DOHH2 (cell line): ENCODE results near the gene USP13.

Source experiments
- H3F3A ChIP-seq: fragments of 200-600 bp; sonication (generic), shearing (Covaris generic); 2 replicates; pipeline ENCODE4 v1.6.0; 2016; ENCODE audit warnings: antibody characterized with exemption, mild to moderate bottlenecking; ENCODE audit not compliant: control insufficient read depth, insufficient read depth
- H3K27ac ChIP-seq: fragments of 200-600 bp; sonication (generic); 2 replicates; pipeline ENCODE4 v1.5.1; 2014; ENCODE audit warnings: low read depth, mild to moderate bottlenecking, low read length, moderate library complexity
- H3K27me3 ChIP-seq: fragments of 200-600 bp; sonication (generic); 2 replicates; pipeline ENCODE4 v1.6.1; 2014; ENCODE audit warnings: mild to moderate bottlenecking, low read length, mixed read lengths; ENCODE audit not compliant: control insufficient read depth
- H3K36me3 ChIP-seq: fragments of 200-600 bp; sonication (generic); 2 replicates; pipeline ENCODE4 v1.6.1; 2014; ENCODE audit warnings: mild to moderate bottlenecking, low read length, moderate library complexity, mixed read lengths; ENCODE audit not compliant: control insufficient read depth
- H3K4me1 ChIP-seq: fragments of 200-600 bp; sonication (generic); 2 replicates; pipeline ENCODE4 v1.6.1; 2014; ENCODE audit warnings: mild to moderate bottlenecking, low read length, mixed read lengths; ENCODE audit not compliant: control insufficient read depth
- H3K4me2 ChIP-seq: fragments of 200-600 bp; sonication (generic); 2 replicates; pipeline ENCODE4 v1.6.0; 2014; ENCODE audit warnings: mild to moderate bottlenecking, low read length, moderate library complexity
- H3K4me3 ChIP-seq: fragments of 200-600 bp; sonication (generic); 2 replicates; pipeline ENCODE4 v1.5.1; 2014; ENCODE audit warnings: mild to moderate bottlenecking, low read length, mixed read lengths
- H3K79me2 ChIP-seq: fragments of 200-600 bp; sonication (generic); 2 replicates; pipeline ENCODE4 v1.6.1; 2014; ENCODE audit warnings: mild to moderate bottlenecking, low read length, mixed read lengths; ENCODE audit not compliant: control insufficient read depth
- H3K9me2 ChIP-seq: fragments of 200-600 bp; sonication (generic); replicated peaks from 2 replicates; pipeline ENCODE4 v1.6.1; 2014; ENCODE audit warnings: mild to moderate bottlenecking, low read length, mixed read lengths; ENCODE audit not compliant: control insufficient read depth
- H3K9me3 ChIP-seq: fragments of 200-600 bp; sonication (generic); 2 replicates; pipeline ENCODE4 v1.6.1; 2014; ENCODE audit warnings: antibody characterized with exemption, low read length, mixed read lengths; ENCODE audit not compliant: control insufficient read depth, insufficient read depth
- H4K20me1 ChIP-seq: fragments of 200-600 bp; sonication (generic); 2 replicates; pipeline ENCODE4 v1.6.0; 2014; ENCODE audit warnings: low read depth, mild to moderate bottlenecking, antibody characterized with exemption, low read length, moderate library complexity; ENCODE audit not compliant: control insufficient read depth, insufficient read depth
- CTCF ChIP-seq: fragments of 200-600 bp; sonication (generic); IDR thresholded peaks from one replicate; pipeline ENCODE4 v1.5.1; 2014; ENCODE audit warnings: antibody characterized with exemption, mild to moderate bottlenecking, low read depth, low read length; ENCODE audit not compliant: poor library complexity, severe bottlenecking
- EZH2phosphoT487 ChIP-seq: fragments of 200-600 bp; sonication (generic); IDR thresholded peaks from 2 replicates; pipeline ENCODE4 v1.6.1; 2017; ENCODE audit warnings: borderline replicate concordance, mild to moderate bottlenecking, antibody characterized with exemption, low read length, moderate library complexity, mixed read lengths

USP13 gene

GRCh38 chr3:179663093-179663492 lies 10.3 kb downstream of the USP13 start:
- Histone ChIP-seq H3K79me2 (peaks cover 100% of the 10 kb centered on the region), H4K20me1 (peaks cover 11% of the 10 kb centered on the region), H3K4me3 (no peak overlapping the region), H3K27ac (no peak overlapping the region), H3K36me3 (no peaks in the 10 kb centered on the region; the same call in 1 of the 2 replicates), H3K27me3 (no peaks in the 10 kb centered on the region), H3K4me1 (no peaks in the 10 kb centered on the region), H3F3A (no peaks in the 10 kb centered on the region), H3K4me2 (no peak overlapping the region), H3K9me2 (no peaks in the 10 kb centered on the region), H3K9me3 (no peaks in the 10 kb centered on the region)
- no peak for TF ChIP-seq EZH2phosphoT487
- no peak for TF ChIP-seq CTCF

- Histone ChIP-seq H3K4me1 (no peaks in the 10 kb centered on the region), H3K9me2 (no peaks in the 10 kb centered on the region), H3K27me3 (no peaks in the 10 kb centered on the region), H3K4me3 (no peak overlapping the region), H3K79me2 (peaks cover 98% of the 10 kb centered on the region), H4K20me1 (peaks cover 11% of the 10 kb centered on the region; the same call in 1 of the 2 replicates), H3K9me3 (no peaks in the 10 kb centered on the region), H3F3A (no peaks in the 10 kb centered on the region), H3K36me3 (no peaks in the 10 kb centered on the region; the same call in 1 of the 2 replicates), H3K4me2 (no peak overlapping the region), H3K27ac (no peak overlapping the region)
- no peak for TF ChIP-seq CTCF
- TF ChIP-seq EZH2phosphoT487 = no peak
Measured at GRCh38 chr3:179666030-179666429, 13.2 kb downstream of the USP13 start.

- Histone ChIP-seq H4K20me1 (peaks cover 10% of the 10 kb centered on the region; the same call in 1 of the 2 replicates), H3K4me3 (no peak overlapping the region), H3K9me3 (no peaks in the 10 kb centered on the region), H3K27ac (no peak overlapping the region), H3K79me2 (peaks cover 98% of the 10 kb centered on the region), H3K27me3 (no peaks in the 10 kb centered on the region), H3K9me2 (no peaks in the 10 kb centered on the region), H3F3A (no peaks in the 10 kb centered on the region), H3K4me2 (no peak overlapping the region), H3K36me3 (no peaks in the 10 kb centered on the region; the same call in 1 of the 2 replicates), H3K4me1 (no peaks in the 10 kb centered on the region)
- no peak for TF ChIP-seq CTCF
- TF ChIP-seq EZH2phosphoT487 = no peak
Measured at GRCh38 chr3:179666436-179667035, 13.7 kb downstream of the USP13 start.
